H9 (cell line): ENCODE data around the gene CNBD2. TPM values are rescaled to one million over a fixed set of nuclear protein-coding genes. Genes with fewer than 3 reads are reported as not detected.

ENCODE experiments used
- DNase-seq: peaks from one replicate; pipeline ENCODE4 v3.0.0-alpha.2; 2017
- H2AFZ ChIP-seq: one replicate; pipeline ENCODE4 v1.6.1; 2013; ENCODE audit warnings: mild to moderate bottlenecking, low read length, control low read depth, moderate library complexity
- H2AK5ac ChIP-seq: 2 replicates; pipeline ENCODE4 v1.6.1; 2013; ENCODE audit warnings: low read length, control low read depth, mixed read lengths; ENCODE audit not compliant: insufficient read length
- H2BK120ac ChIP-seq: one replicate; pipeline ENCODE4 v1.6.1; 2013; ENCODE audit warnings: low read depth, mild to moderate bottlenecking, low read length, control low read depth, inconsistent platforms; ENCODE audit not compliant: poor library complexity, severe bottlenecking
- H2BK12ac ChIP-seq: 2 replicates; pipeline ENCODE4 v1.6.1; 2013; ENCODE audit warnings: low read length, control low read depth, mixed read lengths, low read depth; ENCODE audit not compliant: insufficient read length
- H2BK15ac ChIP-seq: 2 replicates; pipeline ENCODE4 v1.6.1; 2013; ENCODE audit warnings: low read depth, low read length, control low read depth
- H2BK20ac ChIP-seq: one replicate; pipeline ENCODE4 v1.6.1; 2013; ENCODE audit warnings: low read depth, mild to moderate bottlenecking, low read length, control low read depth, inconsistent platforms; ENCODE audit not compliant: poor library complexity, severe bottlenecking
- H2BK5ac ChIP-seq: 2 replicates; pipeline ENCODE4 v1.6.1; 2013; ENCODE audit warnings: low read length, control low read depth, mixed read lengths; ENCODE audit not compliant: insufficient read length
- H3K14ac ChIP-seq: 2 replicates; pipeline ENCODE4 v1.6.1; 2013; ENCODE audit warnings: low read length, control low read depth; ENCODE audit not compliant: insufficient read depth
- H3K18ac ChIP-seq: 2 replicates; pipeline ENCODE4 v1.6.1; 2013; ENCODE audit warnings: low read depth, mild to moderate bottlenecking, mixed read lengths, low read length, control low read depth; ENCODE audit not compliant: insufficient read length
- H3K23ac ChIP-seq: 2 replicates; pipeline ENCODE4 v1.6.1; 2013; ENCODE audit warnings: low read length, control low read depth, mixed read lengths, low read depth; ENCODE audit not compliant: insufficient read length
- H3K23me2 ChIP-seq: 2 replicates; pipeline ENCODE4 v1.6.1; 2013; ENCODE audit warnings: low read depth, mild to moderate bottlenecking, mixed read lengths, low read length, control low read depth; ENCODE audit not compliant: insufficient read length, poor library complexity, severe bottlenecking
- H3K27ac ChIP-seq: 2 replicates; pipeline ENCODE4 v1.5.1; 2013; ENCODE audit warnings: low read length, control low read depth, mixed read lengths, low read depth; ENCODE audit not compliant: insufficient read length
- H3K27me3 ChIP-seq: 2 replicates; pipeline ENCODE4 v1.6.1; 2013; ENCODE audit warnings: low read length, control low read depth, inconsistent platforms; ENCODE audit not compliant: insufficient read depth
- H3K4ac ChIP-seq: 2 replicates; pipeline ENCODE4 v1.6.1; 2013; ENCODE audit warnings: low read depth, mild to moderate bottlenecking, control low read depth, inconsistent platforms, low read length, moderate library complexity
- H3K4me1 ChIP-seq: 2 replicates; pipeline ENCODE4 v1.6.1; 2013; ENCODE audit warnings: low read length, control low read depth, inconsistent platforms; ENCODE audit not compliant: insufficient read depth
- H3K4me2 ChIP-seq: 2 replicates; pipeline ENCODE4 v1.6.1; 2013; ENCODE audit warnings: low read length, control low read depth, mixed read lengths; ENCODE audit not compliant: insufficient read length, insufficient read depth
- H3K56ac ChIP-seq: 2 replicates; pipeline ENCODE4 v1.6.1; 2013; ENCODE audit warnings: low read depth, mild to moderate bottlenecking, mixed read lengths, low read length, control low read depth; ENCODE audit not compliant: insufficient read length
- H3K79me1 ChIP-seq: 2 replicates; pipeline ENCODE4 v1.6.1; 2013; ENCODE audit warnings: low read depth, mild to moderate bottlenecking, moderate library complexity, low read length, control low read depth, inconsistent platforms; ENCODE audit not compliant: insufficient read depth, poor library complexity, severe bottlenecking
- H3K79me2 ChIP-seq: 2 replicates; pipeline ENCODE4 v1.6.1; 2013; ENCODE audit warnings: low read length, control low read depth, inconsistent platforms; ENCODE audit not compliant: insufficient read depth
- H3K9ac ChIP-seq: 2 replicates; pipeline ENCODE4 v1.6.1; 2013; ENCODE audit warnings: low read length, control low read depth, mixed read lengths; ENCODE audit not compliant: insufficient read length; ENCODE audit errors: extremely low read depth
- H3K9me3 ChIP-seq: one replicate; pipeline ENCODE4 v1.6.1; 2013; ENCODE audit warnings: low read depth, low read length, inconsistent platforms; ENCODE audit not compliant: control insufficient read depth
- H3T11ph ChIP-seq: one replicate; pipeline ENCODE4 v1.6.1; 2013; ENCODE audit warnings: mild to moderate bottlenecking, low read length, control low read depth, inconsistent platforms
- H4K20me1 ChIP-seq: one replicate; pipeline ENCODE4 v1.6.1; 2013; ENCODE audit not compliant: control insufficient read depth, insufficient read length, insufficient read depth
- H4K5ac ChIP-seq: 2 replicates; pipeline ENCODE4 v1.6.1; 2013; ENCODE audit warnings: low read depth, mild to moderate bottlenecking, mixed read lengths, low read length, control low read depth; ENCODE audit not compliant: insufficient read length
- H4K8ac ChIP-seq: replicated peaks from 2 replicates; pipeline ENCODE4 v1.6.1; 2013; ENCODE audit warnings: low read length, control low read depth, mixed read lengths, low read depth; ENCODE audit not compliant: insufficient read length
- H4K91ac ChIP-seq: 2 replicates; pipeline ENCODE4 v1.6.1; 2013; ENCODE audit warnings: low read depth, mild to moderate bottlenecking, moderate library complexity, mixed read lengths, low read length, control low read depth; ENCODE audit not compliant: insufficient read length
- H3K27ac Mint-ChIP-seq, 3 experiments: 2 replicates in 2 of 3; 3 replicates in 1 of 3; pipeline ENCODE4 v1.8.0; 2020 to 2021; ENCODE audit warnings: mixed read lengths in 3 of 3, mild to moderate bottlenecking in 1 of 3, moderate library complexity in 1 of 3
- H3K27me3 Mint-ChIP-seq: 2 replicates; pipeline ENCODE4 v1.8.0; 2021; ENCODE audit warnings: low read depth, mild to moderate bottlenecking, moderate library complexity, mixed read lengths
- H3K36me3 Mint-ChIP-seq, 3 experiments: 2 replicates in 2 of 3; 3 replicates in 1 of 3; pipeline ENCODE4 v1.8.0; 2020 to 2021; ENCODE audit warnings: low read depth in 3 of 3, mixed read lengths in 3 of 3; ENCODE audit not compliant: insufficient read depth in 1 of 3
- H3K4me1 Mint-ChIP-seq, 2 experiments: 2 replicates each; pipeline ENCODE4 v1.8.0; 2020; ENCODE audit warnings: mixed read lengths in 2 of 2
- H3K4me3 Mint-ChIP-seq, 2 experiments: 2 replicates in 1 of 2; 3 replicates in 1 of 2; pipeline ENCODE4 v1.8.0; 2020 to 2021; ENCODE audit warnings: mild to moderate bottlenecking in 2 of 2, mixed read lengths in 2 of 2, moderate library complexity in 1 of 2
- H3K9me3 Mint-ChIP-seq, 2 experiments: 2 replicates in 1 of 2; 3 replicates in 1 of 2; pipeline ENCODE4 v1.8.0; 2020; ENCODE audit warnings: mild to moderate bottlenecking in 2 of 2, mixed read lengths in 2 of 2, moderate library complexity in 1 of 2
- CTCF ChIP-seq: fragments of 200-600 bp; sonication (generic); conservative IDR thresholded peaks from 3 replicates; pipeline ENCODE4 v1.8.0; 2021; ENCODE audit warnings: antibody characterized with exemption, mild to moderate bottlenecking
- WGBS: extraction: QIAGEN DNeasy Blood & Tissue Kit; methylation state at CpG from one replicate; pipeline ENCODE4 v1.1.7; 2013; ENCODE audit warnings: missing lambda C conversion rate, low lambda C conversion rate, mixed read lengths; ENCODE audit not compliant: insufficient read length; ENCODE audit errors: extremely low coverage; 5-methylcytosine and 5-hydroxymethylcytosine counted together
- total RNA-seq: library from RNA; stranded (reverse); gene quantifications from 2 replicates; pipeline ENCODE4 v1.2.1, GENCODE V29; 2021

The CNBD2 gene
- total RNA-seq, 1 experiment from 2014 or later, result 3.1 TPM

GRCh38 chr20:36004045-36004444, 35.7 kb downstream of the CNBD2 start:
- Mint-ChIP-seq H3K27me3 (peaks cover 10% of the 10 kb centered on the region), H3K4me3 (no peak overlapping the region), H3K27ac (no peak overlapping the region), H3K36me3 (peaks cover 2 to 12% (median 9%) of the 10 kb centered on the region in 3 experiments; a peak in 5 of 7 replicates), H3K9me3 (peaks cover 26 to 30% of the 10 kb centered on the region in 2 experiments), H3K4me1 (no peaks in the 10 kb centered on the region)
- Histone ChIP-seq H4K91ac (no peak overlapping the region), H3K27me3 (no peaks in the 10 kb centered on the region), H4K5ac (no peak overlapping the region), H3K23ac (no peak overlapping the region), H2AK5ac (no peak overlapping the region), H2BK20ac (no peak overlapping the region), H3K18ac (no peak overlapping the region), H3T11ph (no peak overlapping the region), H2BK15ac (no peak overlapping the region), H3K14ac (no peak overlapping the region), H3K79me1 (no peaks in the 10 kb centered on the region), H2AFZ (no peak overlapping the region), H2BK5ac (no peak overlapping the region), H3K4me2 (no peak overlapping the region), H3K4me1 (no peaks in the 10 kb centered on the region), H3K56ac (no peak overlapping the region), H3K79me2 (no peaks in the 10 kb centered on the region), H3K9ac (no peak overlapping the region), H4K8ac (no peak overlapping the region), H3K27ac (no peak overlapping the region), H4K20me1 (no peaks in the 10 kb centered on the region), H3K4ac (no peak overlapping the region), H2BK12ac (no peak overlapping the region), H2BK120ac (no peak overlapping the region), H3K9me3 (peaks cover 10% of the 10 kb centered on the region), H3K23me2 (no peaks in the 10 kb centered on the region)
- DNase-seq, result no peak
- WGBS, result no CpG with 5 or more reads among the region's 1 CpG
- TF ChIP-seq CTCF, result no peak
